Measurements from ENCODE around the gene KIF3B.
"Not testable (repeated sequence)": the region's sequence is repeated elsewhere in the genome, so short reads cannot be mapped to it uniquely, and the experiment has no call there.

The KIF3B gene

DNA sequence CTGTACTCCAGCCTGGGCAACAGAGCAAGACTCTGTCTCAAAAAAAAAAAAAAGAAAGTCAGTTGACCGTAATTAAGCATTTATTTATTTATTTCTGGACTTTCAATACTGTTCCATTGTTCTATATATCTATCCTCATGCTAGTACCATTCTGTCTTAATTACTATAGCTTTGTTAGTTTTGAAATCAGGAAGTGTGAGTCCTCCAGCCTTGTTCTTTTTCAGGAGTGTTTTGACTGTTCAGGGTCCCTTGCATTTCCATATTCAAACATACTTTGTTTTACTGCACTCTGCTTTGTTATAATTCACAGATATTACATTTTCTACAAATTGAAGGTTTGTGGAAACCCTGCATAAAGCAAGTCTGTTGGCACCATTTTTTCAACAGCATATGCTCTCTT lies 43.9 kb downstream of the KIF3B start:
- no peaks in the 10 kb centered on the region for H3K9me3 ChIP-seq (ENCODE audit: insufficient read depth, low read length)
- H3K27me3 ChIP-seq (ENCODE audit: insufficient read depth, insufficient read length), result no peaks in the 10 kb centered on the region
- peaks cover 15% of the 10 kb centered on the region for H3K36me3 ChIP-seq (ENCODE audit: insufficient read depth, insufficient read length, low read length)
- no peak for DNase-seq (ENCODE audit: low read depth, low spot score)
- TF ChIP-seq SUZ12 (IDR thresholded peaks at IDR 0.05; ENCODE audit: extremely low read depth, insufficient read depth, insufficient read length) (no peak), ZNF274 (IDR thresholded peaks at IDR 0.05; ENCODE audit: low read depth, low read length) (no peak), YY1 (IDR thresholded peaks at IDR 0.05; ENCODE audit: insufficient read depth, insufficient read length) (no peak)
- no peak overlapping the region for H3K4me3 ChIP-seq (ENCODE audit: insufficient read length, low read depth)
- H3K9ac ChIP-seq (ENCODE audit: insufficient read length, low read depth), result no peak overlapping the region
- no peaks in the 10 kb centered on the region for H3K4me1 ChIP-seq (ENCODE audit: insufficient read depth, insufficient read length)

DNA sequence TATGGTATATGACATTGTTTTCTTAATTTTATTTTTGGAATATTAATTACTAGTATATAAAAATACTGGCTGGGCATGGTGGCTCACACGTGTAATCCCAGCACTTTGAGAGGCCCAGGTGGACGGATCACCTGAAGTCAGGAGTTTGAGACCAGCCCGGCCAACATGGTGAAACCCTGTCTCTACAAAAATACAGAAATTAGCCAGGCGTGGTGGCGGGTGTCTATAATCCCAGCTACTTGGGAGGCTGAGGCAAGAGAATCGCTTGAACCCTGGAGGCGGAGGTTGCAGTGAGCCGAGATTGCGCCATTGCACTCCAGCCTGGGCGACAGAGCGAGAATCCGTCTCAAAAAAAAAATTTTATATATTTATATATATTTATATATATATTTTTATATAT lies 44.8 kb downstream of the KIF3B start:
- peaks cover 11% of the 10 kb centered on the region for H3K36me3 ChIP-seq (ENCODE audit: insufficient read depth, insufficient read length, low read length)
- not testable (repeated sequence) for H3K9ac ChIP-seq (ENCODE audit: insufficient read length, low read depth); H3K4me1 ChIP-seq (ENCODE audit: insufficient read depth, insufficient read length); H3K9me3 ChIP-seq (ENCODE audit: insufficient read depth, low read length); DNase-seq (ENCODE audit: low read depth, low spot score); H3K27me3 ChIP-seq (ENCODE audit: insufficient read depth, insufficient read length); H3K4me3 ChIP-seq (ENCODE audit: insufficient read length, low read depth)

DNA sequence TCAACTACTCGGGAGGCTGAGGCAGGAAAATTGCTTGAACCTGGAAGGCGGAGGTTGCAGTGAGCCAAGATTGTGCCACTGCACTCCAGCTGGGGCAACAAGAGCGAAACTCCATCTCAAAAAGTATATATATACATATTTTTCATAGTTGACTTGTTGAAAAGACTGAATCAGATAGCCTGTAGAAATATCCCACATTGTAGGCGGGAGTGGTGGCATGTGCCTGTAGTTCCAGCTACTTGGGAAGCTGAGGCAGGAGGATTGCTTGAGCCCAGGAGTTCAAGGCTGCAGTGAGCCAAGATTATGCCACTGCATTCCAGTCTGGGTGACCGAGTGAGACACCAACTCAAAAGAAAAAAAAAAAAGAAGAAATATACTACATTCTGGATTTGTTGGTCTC lies 46.3 kb downstream of the KIF3B start:
- H3K27me3 ChIP-seq (ENCODE audit: insufficient read depth, insufficient read length); H3K36me3 ChIP-seq (ENCODE audit: insufficient read depth, insufficient read length, low read length); DNase-seq (ENCODE audit: low read depth, low spot score); H3K4me3 ChIP-seq (ENCODE audit: insufficient read length, low read depth); H3K4me1 ChIP-seq (ENCODE audit: insufficient read depth, insufficient read length); H3K9ac ChIP-seq (ENCODE audit: insufficient read length, low read depth); H3K9me3 ChIP-seq (ENCODE audit: insufficient read depth, low read length): not testable (repeated sequence)

- TF ChIP-seq ZNF274 (IDR thresholded peaks at IDR 0.05; ENCODE audit: low read depth, low read length), result no peak
- no peak for TF ChIP-seq YY1 (IDR thresholded peaks at IDR 0.05; ENCODE audit: insufficient read depth, insufficient read length)
- TF ChIP-seq SUZ12 (IDR thresholded peaks at IDR 0.05; ENCODE audit: extremely low read depth, insufficient read depth, insufficient read length), result no peak
Observed at GRCh38 chr20:32325706-32326503, 48.5 kb downstream of the KIF3B start.

DNA sequence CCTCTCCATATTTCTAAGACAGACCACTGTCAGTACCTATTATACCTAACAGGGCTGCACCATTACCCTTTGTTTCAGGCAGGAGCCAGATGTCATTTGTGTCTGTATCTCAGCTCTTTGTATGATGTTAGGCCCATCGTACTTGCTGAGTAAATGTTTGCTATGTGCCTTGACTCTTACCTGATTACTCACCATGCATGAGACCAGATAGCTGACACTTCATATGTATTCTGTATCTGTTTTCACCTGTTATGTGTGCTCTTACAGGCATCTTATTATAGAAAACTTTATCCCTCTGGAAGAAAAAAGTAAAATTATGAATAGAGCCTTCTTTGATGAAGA lies 49.0 kb downstream of the KIF3B start:
- H3K9ac ChIP-seq (ENCODE audit: insufficient read length, low read depth), result no peak overlapping the region

More at GRCh38 chr20:32325706-32326503, 48.5 kb downstream of the KIF3B start:
- no peaks in the 10 kb centered on the region for H3K4me1 ChIP-seq (ENCODE audit: insufficient read depth, insufficient read length)
- no peak overlapping the region for H3K9ac ChIP-seq (ENCODE audit: insufficient read length, low read depth)
- no peak overlapping the region for H3K4me3 ChIP-seq (ENCODE audit: insufficient read length, low read depth)
- peaks cover 21% of the 10 kb centered on the region for H3K36me3 ChIP-seq (ENCODE audit: insufficient read depth, insufficient read length, low read length)
- no peaks in the 10 kb centered on the region for H3K27me3 ChIP-seq (ENCODE audit: insufficient read depth, insufficient read length)
- H3K9me3 ChIP-seq (ENCODE audit: insufficient read depth, low read length), result no peaks in the 10 kb centered on the region
- no peak for DNase-seq (ENCODE audit: low read depth, low spot score)

DNA sequence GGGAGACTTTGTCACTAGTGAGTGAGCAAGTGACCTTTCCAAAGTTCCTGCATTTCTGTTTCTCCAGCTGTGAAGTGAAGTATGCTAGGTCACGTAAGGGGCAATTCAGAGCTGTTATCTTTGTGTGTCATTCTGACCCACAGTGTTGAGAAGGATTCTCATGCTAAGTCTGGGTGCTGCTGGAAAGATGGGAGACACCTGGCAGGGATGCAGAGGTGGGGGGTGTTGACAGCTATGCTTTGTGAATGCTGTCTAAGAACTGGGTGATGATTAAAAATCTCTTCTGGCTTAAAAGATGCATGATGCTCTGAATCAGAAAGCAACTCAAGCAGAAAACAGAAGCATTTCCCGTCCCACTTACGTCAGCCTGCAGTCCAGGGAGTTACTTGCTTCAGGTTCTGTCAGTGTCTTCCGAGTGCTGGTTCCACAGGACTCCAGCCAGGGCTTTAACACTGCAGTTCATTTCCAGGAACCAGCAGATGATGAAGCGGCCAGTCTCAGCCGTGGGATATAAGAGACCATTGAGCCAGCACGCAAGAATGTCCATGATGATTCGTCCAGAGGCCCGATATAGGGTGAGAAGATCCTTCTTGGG lies 49.7 kb downstream of the KIF3B start:
- TF ChIP-seq SUZ12 (IDR thresholded peaks at IDR 0.05; ENCODE audit: extremely low read depth, insufficient read depth, insufficient read length) (no peak), YY1 (IDR thresholded peaks at IDR 0.05; ENCODE audit: insufficient read depth, insufficient read length) (no peak), ZNF274 (IDR thresholded peaks at IDR 0.05; ENCODE audit: low read depth, low read length) (no peak)
- Histone ChIP-seq H3K9ac (ENCODE audit: insufficient read length, low read depth) (no peak overlapping the region), H3K4me3 (ENCODE audit: insufficient read length, low read depth) (no peak overlapping the region), H3K27me3 (ENCODE audit: insufficient read depth, insufficient read length) (no peaks in the 10 kb centered on the region), H3K9me3 (ENCODE audit: insufficient read depth, low read length) (no peaks in the 10 kb centered on the region), H3K36me3 (ENCODE audit: insufficient read depth, insufficient read length, low read length) (peaks cover 34% of the 10 kb centered on the region), H3K4me1 (ENCODE audit: insufficient read depth, insufficient read length) (no peaks in the 10 kb centered on the region)
- no peak for DNase-seq (ENCODE audit: low read depth, low spot score)

More for the DNA sequence above, 49.0 kb downstream of the KIF3B start:
- no peaks in the 10 kb centered on the region for H3K4me1 ChIP-seq (ENCODE audit: insufficient read depth, insufficient read length)
- no peaks in the 10 kb centered on the region for H3K27me3 ChIP-seq (ENCODE audit: insufficient read depth, insufficient read length)
- no peak overlapping the region for H3K4me3 ChIP-seq (ENCODE audit: insufficient read length, low read depth)
- TF ChIP-seq YY1 (IDR thresholded peaks at IDR 0.05; ENCODE audit: insufficient read depth, insufficient read length), result no peak
- TF ChIP-seq SUZ12 (IDR thresholded peaks at IDR 0.05; ENCODE audit: extremely low read depth, insufficient read depth, insufficient read length), result no peak
- TF ChIP-seq ZNF274 (IDR thresholded peaks at IDR 0.05; ENCODE audit: low read depth, low read length), result no peak
- DNase-seq (ENCODE audit: low read depth, low spot score), result no peak
- H3K9me3 ChIP-seq (ENCODE audit: insufficient read depth, low read length), result no peaks in the 10 kb centered on the region
- peaks cover 27% of the 10 kb centered on the region for H3K36me3 ChIP-seq (ENCODE audit: insufficient read depth, insufficient read length, low read length)

DNA sequence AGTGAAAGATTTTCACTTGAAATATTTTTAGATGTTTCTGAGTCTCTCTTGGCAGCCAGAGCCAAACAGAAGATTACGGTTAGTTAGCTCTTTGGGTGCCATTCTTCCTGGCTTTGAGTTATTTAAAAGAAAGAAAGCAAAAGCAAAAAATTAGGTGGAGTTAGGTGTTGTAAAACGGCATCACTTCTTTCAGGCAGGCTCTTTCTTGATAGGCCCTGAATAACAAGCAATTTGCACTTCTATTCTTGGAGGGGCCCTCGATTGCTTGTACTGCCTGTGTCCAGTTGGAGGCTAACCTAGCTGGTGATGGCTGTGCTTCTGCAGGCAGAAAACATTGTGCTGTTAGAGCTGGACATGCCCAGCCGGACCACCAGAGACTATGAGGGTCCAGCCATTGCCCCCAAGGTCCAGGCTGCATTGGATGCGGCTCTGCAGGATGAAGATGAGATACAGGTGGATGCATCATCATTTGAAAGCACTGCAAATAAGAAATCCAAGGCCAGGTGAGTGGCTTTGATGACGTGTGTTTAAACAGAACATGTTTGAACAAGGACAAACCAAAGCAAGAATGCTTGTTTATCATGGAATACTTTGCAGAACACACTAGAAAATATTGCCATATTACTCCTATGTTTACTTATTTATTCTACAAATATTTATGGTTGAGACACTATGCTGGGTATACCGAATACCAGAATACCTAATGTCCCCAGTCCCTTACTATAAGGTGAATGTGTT lies 52.5 kb downstream of the KIF3B start:
- TF ChIP-seq YY1 (IDR thresholded peaks at IDR 0.05; ENCODE audit: insufficient read depth, insufficient read length) (no peak), SUZ12 (IDR thresholded peaks at IDR 0.05; ENCODE audit: extremely low read depth, insufficient read depth, insufficient read length) (no peak), ZNF274 (IDR thresholded peaks at IDR 0.05; ENCODE audit: low read depth, low read length) (no peak)
- no peaks in the 10 kb centered on the region for H3K4me1 ChIP-seq (ENCODE audit: insufficient read depth, insufficient read length)
- no peaks in the 10 kb centered on the region for H3K9me3 ChIP-seq (ENCODE audit: insufficient read depth, low read length)
- H3K36me3 ChIP-seq (ENCODE audit: insufficient read depth, insufficient read length, low read length), result peaks cover 44% of the 10 kb centered on the region
- DNase-seq (ENCODE audit: low read depth, low spot score), result no peak
- H3K4me3 ChIP-seq (ENCODE audit: insufficient read length, low read depth), result no peak overlapping the region
- no peak overlapping the region for H3K9ac ChIP-seq (ENCODE audit: insufficient read length, low read depth)
- H3K27me3 ChIP-seq (ENCODE audit: insufficient read depth, insufficient read length), result no peaks in the 10 kb centered on the region

All from NT2/D1 (cell line).